HG03039 (cell line): Measurements from ENCODE around the gene STAM2.
"Not testable (repeated sequence)": the region's sequence is repeated elsewhere in the genome, so short reads cannot be mapped to it uniquely, and the experiment has no call there.

Experiments used
- ATAC-seq: cut with Tn5 transposase; IDR thresholded peaks from one replicate; pipeline ENCODE4 v1.9.1; 2021; ENCODE audit warnings: mild to moderate bottlenecking, moderate library complexity; ENCODE audit not compliant: unreplicated experiment

The STAM2 gene

DNA sequence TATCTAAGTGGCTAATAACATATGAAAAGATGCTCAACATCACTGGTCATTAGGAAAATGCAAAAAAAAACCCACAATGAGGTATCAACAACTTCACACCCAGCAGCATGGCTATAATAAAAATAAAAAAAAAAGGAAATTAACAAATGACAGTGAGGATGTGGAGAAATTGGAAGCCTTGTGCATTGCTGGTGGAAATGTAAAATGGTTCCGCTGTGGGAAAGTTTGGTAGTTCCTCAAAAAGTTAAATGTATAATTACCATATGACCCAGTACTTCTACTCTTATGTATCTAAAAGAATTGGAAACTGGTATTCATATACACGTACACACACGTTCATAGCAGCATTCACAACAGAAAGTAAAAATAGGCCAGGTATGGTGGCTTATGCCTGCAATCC is 61.2 kb downstream of the STAM2 start:
- ATAC-seq: no peak

GRCh38 chr2:152107140-152107539 is 68.4 kb downstream of the STAM2 start:
- ATAC-seq: not testable (repeated sequence)

- ATAC-seq: no peak
These were observed 69.1 kb downstream of the STAM2 start for GRCh38 chr2:152106464-152106863.

GRCh38 chr2:152103271-152103670 is 72.3 kb downstream of the STAM2 start:
- ATAC-seq: no peak

- ATAC-seq: no peak
These were observed 74.6 kb downstream of the STAM2 start for GRCh38 chr2:152100961-152101360.

DNA sequence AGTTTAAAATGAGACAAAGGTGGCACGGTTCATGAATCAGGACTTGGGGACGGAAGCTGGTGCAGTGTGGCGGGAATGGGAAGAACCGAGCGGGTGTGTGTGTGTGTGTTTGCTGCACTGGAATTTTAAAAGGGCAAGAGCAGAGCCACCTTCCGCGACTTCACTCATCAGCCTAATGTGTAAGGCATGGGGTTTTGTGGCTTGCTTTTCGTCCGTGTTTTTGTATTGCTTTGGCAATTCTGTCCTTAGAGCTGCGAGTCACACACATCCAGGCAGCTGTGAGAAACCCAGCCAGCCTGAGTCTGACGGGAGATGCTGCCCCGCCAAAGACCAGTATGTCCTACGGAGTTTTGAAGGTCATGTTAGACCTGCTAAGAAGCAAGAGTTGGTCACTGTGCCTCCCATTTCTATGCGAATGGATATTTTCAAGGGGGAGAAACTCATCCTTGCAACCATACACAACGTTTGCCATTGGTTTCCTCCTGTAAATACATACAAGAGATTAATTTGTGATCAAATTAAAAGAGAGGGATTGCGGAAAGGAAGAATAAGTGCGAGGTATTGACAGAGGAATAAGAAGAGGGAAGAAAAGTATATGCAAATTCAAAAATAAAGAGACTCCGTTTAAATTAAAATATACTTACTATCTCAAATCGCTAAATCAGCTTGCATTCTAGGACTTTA is 76.1 kb downstream of the STAM2 start:
- no peak for ATAC-seq

GRCh38 chr2:152098496-152099366 is 76.8 kb downstream of the STAM2 start, which contains the start of gene CACNB4:
Gene CACNB4, minus strand, starts transcription at chr2:152099044.
- ATAC-seq: no peak

GRCh38 chr2:152097801-152098495 is 77.6 kb downstream of the STAM2 start:
- no peak for ATAC-seq

DNA sequence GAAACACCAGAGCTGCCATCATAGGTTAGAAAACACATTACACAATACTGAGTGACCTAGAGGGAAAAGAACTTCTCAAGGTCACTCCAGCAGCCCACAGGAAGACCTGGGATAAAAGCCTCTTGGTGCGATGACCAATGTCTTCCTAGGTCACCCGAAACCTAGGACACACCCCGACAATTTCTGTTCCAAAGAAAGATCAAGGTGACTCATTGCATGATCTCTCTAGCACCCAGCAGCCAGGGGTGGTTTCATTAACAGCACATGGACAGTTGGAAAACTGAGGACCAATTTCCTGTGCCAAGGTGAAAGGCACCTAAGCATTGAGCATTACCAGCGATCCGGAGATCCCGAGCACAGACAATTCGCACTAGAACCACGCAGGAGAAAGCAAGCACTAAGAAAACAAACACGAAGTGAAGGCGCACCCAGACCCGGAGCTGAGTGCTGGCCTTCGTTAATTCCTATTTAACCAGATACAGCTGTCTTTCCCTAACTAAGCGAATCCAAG is 78.2 kb downstream of the STAM2 start:
- ATAC-seq: no peak

DNA sequence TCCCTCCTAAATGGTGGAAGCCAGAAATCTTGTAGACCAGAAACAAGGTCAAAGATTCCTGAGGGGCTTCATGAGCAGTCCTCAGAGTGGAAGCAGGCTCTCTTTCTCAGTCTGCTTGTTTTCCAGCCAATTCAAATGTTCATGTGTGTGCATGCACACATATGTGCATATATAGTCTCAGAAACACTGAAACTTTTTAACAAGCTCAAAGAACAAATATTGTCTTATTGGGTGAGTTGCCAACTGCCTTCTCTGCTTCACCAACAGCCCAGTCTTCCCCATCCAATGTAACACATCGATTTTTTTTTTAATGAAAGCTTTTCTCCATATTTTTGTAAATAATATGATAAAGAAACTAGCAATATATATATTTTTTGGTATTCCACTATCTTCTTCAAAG is 80.4 kb downstream of the STAM2 start:
- ATAC-seq: no peak

DNA sequence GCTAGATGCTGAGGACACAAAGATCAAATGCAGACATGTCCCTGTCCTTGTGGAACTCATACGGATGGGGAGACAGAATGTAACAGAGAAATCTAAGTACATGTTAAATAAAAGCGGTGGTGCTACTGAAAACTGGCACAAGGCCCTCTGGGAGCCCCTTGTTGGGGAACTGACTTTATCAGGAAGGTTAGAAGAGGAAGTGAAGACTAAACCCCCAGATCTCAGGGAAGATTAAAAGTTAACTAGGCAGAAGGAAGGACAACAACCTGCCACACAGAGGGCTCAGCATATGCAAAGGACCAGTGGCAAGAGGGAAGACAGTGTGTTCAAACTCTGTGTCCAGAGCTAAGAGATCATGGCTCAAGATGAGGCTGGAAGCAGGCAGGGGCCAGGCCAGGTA is 81.5 kb downstream of the STAM2 start:
- ATAC-seq: no peak

- no peak for ATAC-seq
These were observed 82.1 kb downstream of the STAM2 start for GRCh38 chr2:152093464-152093863.

DNA sequence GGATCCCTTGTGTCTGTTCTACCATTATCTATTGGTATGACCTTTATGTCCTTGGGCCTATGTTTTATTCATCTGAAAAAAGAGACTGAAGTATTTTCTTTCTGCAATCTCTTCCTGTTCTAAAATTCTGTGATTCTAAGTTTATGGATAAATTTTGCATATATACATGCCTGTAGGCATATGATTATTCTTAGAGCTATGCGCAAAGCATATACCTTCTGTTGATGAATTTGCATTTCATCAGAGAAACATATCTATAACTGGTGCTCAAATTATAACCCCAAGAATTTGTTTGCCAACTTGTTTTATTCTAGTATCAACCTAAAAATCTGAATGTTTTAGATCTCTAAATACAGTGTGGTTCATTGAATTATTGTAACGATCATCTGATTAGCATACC is 83.5 kb downstream of the STAM2 start:
- ATAC-seq: no peak

DNA sequence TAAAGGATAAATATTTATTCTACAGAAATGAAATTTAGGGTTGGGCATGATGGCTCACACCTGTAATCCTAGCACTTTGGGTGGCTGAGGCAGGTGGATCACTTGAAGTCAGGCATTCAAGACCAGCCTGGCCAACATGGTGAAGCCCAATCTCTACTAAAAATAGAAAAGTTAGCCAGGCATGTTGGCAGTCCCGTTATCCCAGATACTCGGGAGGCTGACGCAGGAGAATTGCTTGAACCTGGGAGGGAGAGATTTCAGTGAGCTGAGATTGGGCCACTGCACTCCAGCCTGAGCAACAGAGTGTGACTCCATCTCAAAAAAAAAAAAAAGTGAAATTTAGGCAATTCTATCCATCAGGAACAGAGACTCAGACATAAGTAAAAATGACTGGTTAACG is 84.8 kb downstream of the STAM2 start:
- ATAC-seq: not testable (repeated sequence)

DNA sequence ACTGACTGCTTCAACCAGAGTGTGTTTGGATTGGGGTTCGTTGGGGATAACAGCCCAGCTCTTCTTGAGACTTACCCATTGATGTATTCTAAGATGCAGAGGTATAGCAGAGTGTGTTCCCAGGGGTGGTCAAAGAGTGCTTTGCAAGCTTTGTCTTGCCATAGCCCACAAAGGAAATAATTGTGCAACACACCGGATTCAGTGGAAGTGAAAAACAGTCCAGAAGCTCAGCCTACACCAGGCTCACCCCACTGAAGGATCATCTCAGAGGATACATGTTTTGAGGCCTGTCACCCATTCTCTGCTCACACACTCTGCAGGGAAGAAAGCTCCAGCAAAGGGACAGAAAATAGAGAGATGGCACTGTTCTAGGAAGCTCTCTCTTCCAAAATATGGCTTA is 86.3 kb downstream of the STAM2 start:
- no peak for ATAC-seq

- ATAC-seq: no peak
These were observed 87.6 kb downstream of the STAM2 start for GRCh38 chr2:152088006-152088405.

GRCh38 chr2:152086231-152086630 is 89.3 kb downstream of the STAM2 start:
- ATAC-seq: no peak

- ATAC-seq: no peak
These were observed 91.5 kb downstream of the STAM2 start for GRCh38 chr2:152084076-152084475.

DNA sequence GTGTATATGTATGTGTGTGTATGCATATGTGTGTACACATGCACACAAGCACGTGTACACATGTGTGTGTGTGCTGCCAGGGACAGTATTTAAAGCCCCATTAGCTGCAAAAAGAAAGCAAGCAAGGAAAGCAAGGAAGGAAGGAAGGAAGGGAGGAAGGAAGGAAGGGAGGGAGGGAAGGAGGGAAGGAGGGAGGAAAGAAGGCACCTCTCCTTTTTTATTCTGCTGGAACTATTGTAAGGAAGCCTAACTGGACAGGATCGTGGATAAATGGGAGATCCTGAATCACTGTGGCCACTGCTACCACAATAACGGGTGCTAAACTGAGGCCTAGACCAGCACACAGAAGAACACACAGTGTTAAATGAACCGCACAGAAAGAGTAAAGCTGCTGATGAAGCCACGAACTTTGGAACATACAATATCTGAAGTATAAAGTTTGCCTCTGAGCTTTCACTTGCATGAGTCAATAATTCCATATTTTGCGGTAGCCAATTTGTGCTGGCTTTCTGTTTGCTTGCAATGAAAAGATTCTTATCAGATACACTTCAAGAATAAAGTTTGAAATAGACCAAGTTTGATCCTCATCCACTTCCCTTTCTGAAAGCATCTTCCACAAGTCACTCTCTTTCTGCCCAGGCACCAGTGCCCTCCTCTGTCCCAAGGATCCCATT is 92.2 kb downstream of the STAM2 start:
- ATAC-seq: no peak

DNA sequence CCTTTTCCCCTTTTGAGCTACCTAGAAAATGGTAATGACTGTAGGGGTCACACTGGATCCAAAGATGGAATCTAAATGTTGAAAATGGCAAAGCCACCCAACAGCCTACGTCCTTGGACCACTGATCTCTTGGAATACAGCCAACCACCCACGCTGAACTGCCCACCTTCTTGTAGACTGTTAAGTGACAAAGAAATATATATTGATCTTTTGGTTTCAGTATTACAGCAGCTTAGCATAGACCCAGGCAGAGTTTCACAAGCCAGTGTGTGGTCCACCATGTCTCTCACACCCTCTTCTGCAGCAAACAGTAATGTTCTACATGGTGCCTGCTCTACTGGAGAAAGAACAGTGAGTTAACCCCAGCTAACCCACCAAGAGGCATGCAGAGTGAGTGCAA is 96.9 kb downstream of the STAM2 start:
- no peak for ATAC-seq

- ATAC-seq: no peak
These were observed 97.5 kb downstream of the STAM2 start for GRCh38 chr2:152078023-152078422.
